Measurements from ENCODE around the gene SRGAP3.

DNA sequence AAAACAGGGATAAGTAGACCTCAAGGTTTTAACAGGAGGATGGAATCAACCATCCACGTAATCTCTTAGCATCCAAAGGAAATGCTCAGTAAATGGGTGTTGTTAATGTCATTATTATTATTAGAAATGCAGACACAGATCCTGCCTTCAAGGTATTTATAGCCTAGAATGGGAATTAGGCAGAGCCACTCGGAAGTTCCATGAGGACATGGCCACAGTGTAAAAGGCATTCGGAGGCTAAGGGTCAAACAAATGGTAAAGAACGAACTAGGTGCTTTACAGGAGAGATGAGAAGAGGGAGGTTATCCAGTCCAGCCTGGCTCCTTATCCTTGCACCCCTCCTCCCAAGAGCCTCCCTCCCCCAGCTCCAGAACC lies 65.0 kb downstream of the SRGAP3 start:
- TF ChIP-seq POLR2A (IDR thresholded peaks at IDR 0.05) (no peak), CTCF (IDR thresholded peaks at IDR 0.05) (no peak)
